MCF 10A (cell line): ENCODE measurements around the gene HSPBAP1. TPM values are rescaled to one million over a fixed set of nuclear protein-coding genes. Genes with fewer than 3 reads are reported as not detected.

Experiments used
- BruUV-seq: library from RNA; stranded (reverse); fragments of 400-500 nt; replicated peaks from 2 replicates; lab custom pipeline; 2021; lab: Mats Ljungman, UMichigan
- CTCF ChIA-PET: fragments of 300-600 bp; sonication (Branson Sonifier 250); formaldehyde crosslinking; extraction: SDS; loops from one replicate; lab custom pipeline; 2021; ENCODE audit warnings: antibody characterized with exemption, inconsistent platforms; lab: Yijun Ruan, JAX
- POLR2A ChIA-PET: fragments of 300-600, 350-650 bp; sonication (Branson Sonifier 250); formaldehyde crosslinking; extraction: SDS; loops from one replicate; lab custom pipeline; 2020; ENCODE audit warnings: antibody characterized with exemption, inconsistent platforms; lab: Yijun Ruan, JAX
- DNase-seq: peaks from one replicate; pipeline ENCODE4 v3.0.0-alpha.2; 2018; ENCODE audit not compliant: unreplicated experiment
- H3K27ac Mint-ChIP-seq: one replicate; pipeline ENCODE4 v1.8.0; 2022; ENCODE audit warnings: mild to moderate bottlenecking, low read depth, mixed read lengths; ENCODE audit not compliant: unreplicated experiment
- H3K27me3 Mint-ChIP-seq: one replicate; pipeline ENCODE4 v1.8.0; 2022; ENCODE audit warnings: mixed read lengths; ENCODE audit not compliant: insufficient read depth, unreplicated experiment
- H3K36me3 Mint-ChIP-seq: one replicate; pipeline ENCODE4 v1.8.0; 2022; ENCODE audit warnings: mild to moderate bottlenecking, moderate library complexity, mixed read lengths; ENCODE audit not compliant: insufficient read depth, unreplicated experiment
- H3K4me1 Mint-ChIP-seq: one replicate; pipeline ENCODE4 v1.8.0; 2022; ENCODE audit warnings: mixed read lengths; ENCODE audit not compliant: insufficient read depth, unreplicated experiment
- H3K4me3 Mint-ChIP-seq: one replicate; pipeline ENCODE4 v1.8.0; 2022; ENCODE audit warnings: mild to moderate bottlenecking, moderate library complexity, mixed read lengths; ENCODE audit not compliant: unreplicated experiment
- H3K9me3 Mint-ChIP-seq: one replicate; pipeline ENCODE4 v1.8.0; 2022; ENCODE audit warnings: mixed read lengths; ENCODE audit not compliant: unreplicated experiment
- intact Hi-C: fragments of 100-400 bp; cut with micrococcal nuclease; formaldehyde crosslinking; loops from 2 replicates; pipeline ENCODE4 v1.14.1; 2022
- total RNA-seq: library from RNA; stranded (reverse); gene quantifications from 2 replicates; pipeline ENCODE4 v1.2.3, GENCODE V29; 2022
- TF ChIP-seq, protein P1 (sequence below): fragments of 200-600 bp; IDR thresholded peaks from one replicate; pipeline ENCODE4 v1.8.0; 2022; ENCODE audit warnings: antibody characterized with exemption, mild to moderate bottlenecking; ENCODE audit not compliant: unreplicated experiment

The HSPBAP1 gene
- total RNA-seq, 1 experiment from 2014 or later: 11.3 TPM

DNA sequence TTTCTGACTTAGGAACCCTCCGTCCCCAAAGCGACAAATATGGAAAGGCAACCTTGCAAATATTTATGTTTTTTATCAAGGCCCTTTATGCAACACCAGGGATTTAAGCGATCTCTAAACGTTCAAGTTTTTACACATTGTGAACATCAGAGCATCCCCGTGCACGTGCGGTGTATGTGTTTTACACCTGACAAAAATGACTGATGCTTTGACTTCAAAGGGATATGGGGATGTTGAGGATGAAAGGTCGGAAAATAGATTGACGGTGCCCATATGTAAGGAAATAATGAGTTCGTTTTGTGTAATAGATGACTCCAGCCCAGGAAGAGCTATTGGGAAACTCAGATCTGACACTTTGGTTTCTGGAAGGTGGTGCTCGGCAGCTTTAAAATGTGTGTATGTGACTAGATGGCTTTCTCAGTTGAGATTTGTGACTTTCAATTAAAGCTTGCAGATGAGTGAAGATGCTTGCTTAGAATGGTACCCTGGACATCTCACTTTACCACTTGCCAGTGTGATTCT lies 2.1 kb upstream of the HSPBAP1 start:
- BruUV-seq: TSS peak; percentile 50
- Mint-ChIP-seq H3K4me1 (peaks cover 14% of the 10 kb centered on the region), H3K9me3 (no peaks in the 10 kb centered on the region), H3K4me3 (no peak overlapping the region), H3K36me3 (no peaks in the 10 kb centered on the region), H3K27me3 (no peaks in the 10 kb centered on the region), H3K27ac (peak overlapping the region; percentile 97)
- TF ChIP-seq, protein P1, sequence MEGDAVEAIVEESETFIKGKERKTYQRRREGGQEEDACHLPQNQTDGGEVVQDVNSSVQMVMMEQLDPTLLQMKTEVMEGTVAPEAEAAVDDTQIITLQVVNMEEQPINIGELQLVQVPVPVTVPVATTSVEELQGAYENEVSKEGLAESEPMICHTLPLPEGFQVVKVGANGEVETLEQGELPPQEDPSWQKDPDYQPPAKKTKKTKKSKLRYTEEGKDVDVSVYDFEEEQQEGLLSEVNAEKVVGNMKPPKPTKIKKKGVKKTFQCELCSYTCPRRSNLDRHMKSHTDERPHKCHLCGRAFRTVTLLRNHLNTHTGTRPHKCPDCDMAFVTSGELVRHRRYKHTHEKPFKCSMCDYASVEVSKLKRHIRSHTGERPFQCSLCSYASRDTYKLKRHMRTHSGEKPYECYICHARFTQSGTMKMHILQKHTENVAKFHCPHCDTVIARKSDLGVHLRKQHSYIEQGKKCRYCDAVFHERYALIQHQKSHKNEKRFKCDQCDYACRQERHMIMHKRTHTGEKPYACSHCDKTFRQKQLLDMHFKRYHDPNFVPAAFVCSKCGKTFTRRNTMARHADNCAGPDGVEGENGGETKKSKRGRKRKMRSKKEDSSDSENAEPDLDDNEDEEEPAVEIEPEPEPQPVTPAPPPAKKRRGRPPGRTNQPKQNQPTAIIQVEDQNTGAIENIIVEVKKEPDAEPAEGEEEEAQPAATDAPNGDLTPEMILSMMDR: no peak
- DNase-seq: peak; percentile 41
- intact Hi-C loops: loop anchor here (2.0 kb wide), 1 partner anchor 41 kb away; no protein-coding TSS in a partner anchor
- ChIA-PET CTCF (interaction anchor here (0.6 to 1.2 kb wide), 3 partner anchors 41 to 402 kb away, joined by 3 to 5 read pairs (median 4); no protein-coding TSS in a partner anchor), POLR2A (interaction anchor here (0.7 to 1.9 kb wide), 16 partner anchors 9 to 407 kb away, joined by 3 to 6 read pairs (median 4); partner anchors contain the start of genes DTX3L, PARP14 and PARP9)

DNA sequence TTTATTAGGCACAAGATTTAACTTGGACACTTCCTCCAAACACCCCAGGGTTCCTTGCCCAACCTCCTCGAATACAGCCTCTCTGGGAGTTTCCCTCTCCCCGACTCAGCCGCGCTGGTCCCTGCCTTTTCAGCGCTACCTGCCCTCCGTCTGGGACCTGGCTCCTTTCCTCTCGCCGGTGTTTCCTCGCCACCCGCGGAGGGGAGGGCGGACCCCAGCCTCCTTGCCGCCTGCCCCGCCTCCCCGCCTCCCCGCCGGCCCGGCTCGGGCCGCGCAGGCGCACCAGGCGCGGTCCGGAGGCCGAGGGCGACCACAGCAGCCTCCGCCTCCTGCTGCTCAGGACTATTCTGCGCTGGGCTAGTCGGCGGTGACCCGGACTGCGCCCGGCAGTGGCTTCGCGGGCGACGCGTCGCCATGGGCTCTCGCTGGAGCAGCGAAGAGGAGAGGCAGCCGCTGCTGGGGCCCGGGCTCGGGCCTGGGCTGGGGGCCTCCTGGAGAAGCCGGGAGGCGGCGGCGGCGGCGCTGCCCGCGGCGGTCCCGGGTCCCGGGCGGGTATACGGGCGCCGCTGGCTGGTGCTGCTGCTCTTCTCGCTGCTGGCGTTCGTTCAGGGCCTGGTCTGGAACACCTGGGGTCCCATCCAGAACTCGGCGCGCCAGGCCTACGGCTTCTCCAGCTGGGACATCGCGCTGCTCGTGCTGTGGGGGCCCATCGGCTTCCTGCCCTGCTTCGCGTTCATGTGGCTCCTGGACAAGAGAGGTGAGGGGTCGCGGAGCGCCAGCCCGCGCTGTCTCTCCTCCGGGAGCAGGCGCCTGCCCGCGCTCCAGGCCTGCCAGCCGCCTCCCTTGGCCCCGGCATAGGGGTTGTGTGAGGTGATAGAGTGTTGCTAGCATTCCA lies 1.4 kb upstream of the HSPBAP1 start, which contains the start of gene SLC49A4:
TSS of gene SLC49A4 (plus strand) at position 291 of the 895 bp plus-strand sequence. CDS start at position 415, 124 bp downstream.
- peak; percentile 87 for DNase-seq
- CTCF ChIA-PET: interaction anchor here (0.6 to 1.1 kb wide), 2 partner anchors 11 to 402 kb away, joined by 4 to 5 read pairs; no protein-coding TSS in a partner anchor
- BruUV-seq: no TSS peak
- H3K27ac Mint-ChIP-seq: peak within 1 kb of the TSS; percentile 97
- TF ChIP-seq, protein P1: no peak
- H3K27me3 Mint-ChIP-seq: no peaks in the 10 kb centered on the region
- H3K9me3 Mint-ChIP-seq: no peaks in the 10 kb centered on the region
- H3K36me3 Mint-ChIP-seq: no peaks in the 10 kb centered on the region
- POLR2A ChIA-PET: interaction anchor here (0.7 to 2.0 kb wide), 21 partner anchors 10 to 791 kb away, joined by 3 to 22 read pairs (median 4); partner anchors contain the start of genes DTX3L, PARP14 and PARP9
- no peak within 1 kb of the TSS for H3K4me3 Mint-ChIP-seq
- intact Hi-C loops: loop anchor here (2.0 to 5.0 kb wide), 3 partner anchors 40 to 233 kb away; partner anchors contain the start of genes DTX3L, PARP14 and PARP9
- peaks cover 14% of the 10 kb centered on the region for H3K4me1 Mint-ChIP-seq

DNA sequence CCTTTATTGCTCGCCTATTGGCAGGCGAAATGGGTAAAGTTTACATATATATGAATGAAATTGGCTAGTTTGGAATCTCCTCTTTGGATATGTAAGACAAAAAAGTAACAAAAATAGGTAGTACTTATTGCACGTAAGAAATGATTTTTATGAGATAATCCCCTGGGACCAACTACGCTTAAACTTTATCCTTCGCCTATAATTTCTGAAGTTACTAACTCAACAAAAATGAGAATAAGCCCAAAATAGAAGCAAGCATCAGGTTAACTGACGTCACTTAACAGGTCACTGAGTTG lies 800 bp upstream of the HSPBAP1 start:
- peaks cover 14% of the 10 kb centered on the region for H3K4me1 Mint-ChIP-seq
- H3K27ac Mint-ChIP-seq: peak overlapping the region; percentile 97
- no peak for DNase-seq
- H3K36me3 Mint-ChIP-seq: no peaks in the 10 kb centered on the region
- BruUV-seq: no TSS peak
- POLR2A ChIA-PET: interaction anchor here (0.7 to 2.0 kb wide), 17 partner anchors 9 to 1286 kb away, joined by 3 to 22 read pairs (median 7); partner anchors contain the start of genes DTX3L, FAM162A, MIX23 and PARP14
- CTCF ChIA-PET: interaction anchor here (0.7 to 1.1 kb wide), 2 partner anchors 10 to 25 kb away, joined by 3 to 5 read pairs; no protein-coding TSS in a partner anchor
- no peaks in the 10 kb centered on the region for H3K27me3 Mint-ChIP-seq
- H3K4me3 Mint-ChIP-seq: no peak overlapping the region
- no peaks in the 10 kb centered on the region for H3K9me3 Mint-ChIP-seq
- intact Hi-C loops: loop anchor here (2.0 to 5.0 kb wide), 3 partner anchors 40 to 232 kb away; partner anchors contain the start of genes DTX3L, PARP14 and PARP9
- TF ChIP-seq, protein P1: no peak
